ENCODE results near the gene AIP. TPM values are rescaled to one million over a fixed set of nuclear protein-coding genes. Genes with fewer than 3 reads are reported as not detected.

The AIP gene
- total and polyA plus RNA-seq, 2 of the 8 experiments (the other 6 are each of a cell fraction or from before 2014, with no cell fraction given), result 29.8 to 54.4 TPM

DNA sequence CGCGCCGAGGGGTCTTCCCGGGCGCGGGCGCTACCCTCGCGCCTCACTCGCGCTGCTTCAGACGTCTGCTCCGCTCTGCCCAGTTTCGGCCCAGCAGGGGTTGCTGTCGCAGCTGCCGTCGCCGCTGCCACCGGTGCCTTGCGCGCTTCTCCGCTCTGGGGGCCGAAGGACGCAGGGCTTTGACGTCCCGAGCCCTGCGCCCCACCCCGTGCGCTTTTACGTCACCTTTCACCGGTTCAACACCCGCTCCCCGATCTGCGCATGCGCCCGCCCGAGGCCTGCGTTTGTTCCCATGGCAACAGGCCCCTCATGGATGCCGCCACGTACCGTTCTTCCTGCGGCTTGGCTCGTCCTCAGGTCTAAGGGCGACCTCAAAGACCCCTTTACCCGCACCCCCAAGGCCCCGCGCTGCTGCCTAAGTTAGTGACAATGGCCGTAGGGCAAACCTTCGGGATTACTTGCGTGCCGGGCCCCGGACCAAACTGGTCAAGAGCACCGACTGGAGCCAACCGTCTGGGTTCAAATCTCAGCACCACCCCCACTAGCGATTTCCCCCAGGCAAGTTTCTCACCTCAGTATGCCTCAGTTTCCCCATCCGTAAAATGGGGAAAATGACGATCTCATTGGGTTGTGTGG lies 25.8 kb downstream of the AIP start (continued):
- TF ChIP-seq RFX5 (IDR thresholded peaks at IDR 0.05; ENCODE audit: borderline replicate concordance, low read depth, low read length) (no peak; the same call in 1 of the 2 replicates), TBP (IDR thresholded peaks at IDR 0.05; ENCODE audit: low read depth, low read length) (no peak), ZNF274 (IDR thresholded peaks at IDR 0.05; ENCODE audit: borderline replicate concordance, extremely low read depth, low read length) (no peak), SP1 (IDR thresholded peaks at IDR 0.05; ENCODE audit: low read depth, low read length) (no peak), CHD2 (IDR thresholded peaks at IDR 0.05; ENCODE audit: low read length) (no peak), TAF7 (optimal IDR thresholded peaks at IDR 0.05; ENCODE audit: borderline replicate concordance, low read depth, low read length) (no peak)
- TF ChIP-seq, protein P1, sequence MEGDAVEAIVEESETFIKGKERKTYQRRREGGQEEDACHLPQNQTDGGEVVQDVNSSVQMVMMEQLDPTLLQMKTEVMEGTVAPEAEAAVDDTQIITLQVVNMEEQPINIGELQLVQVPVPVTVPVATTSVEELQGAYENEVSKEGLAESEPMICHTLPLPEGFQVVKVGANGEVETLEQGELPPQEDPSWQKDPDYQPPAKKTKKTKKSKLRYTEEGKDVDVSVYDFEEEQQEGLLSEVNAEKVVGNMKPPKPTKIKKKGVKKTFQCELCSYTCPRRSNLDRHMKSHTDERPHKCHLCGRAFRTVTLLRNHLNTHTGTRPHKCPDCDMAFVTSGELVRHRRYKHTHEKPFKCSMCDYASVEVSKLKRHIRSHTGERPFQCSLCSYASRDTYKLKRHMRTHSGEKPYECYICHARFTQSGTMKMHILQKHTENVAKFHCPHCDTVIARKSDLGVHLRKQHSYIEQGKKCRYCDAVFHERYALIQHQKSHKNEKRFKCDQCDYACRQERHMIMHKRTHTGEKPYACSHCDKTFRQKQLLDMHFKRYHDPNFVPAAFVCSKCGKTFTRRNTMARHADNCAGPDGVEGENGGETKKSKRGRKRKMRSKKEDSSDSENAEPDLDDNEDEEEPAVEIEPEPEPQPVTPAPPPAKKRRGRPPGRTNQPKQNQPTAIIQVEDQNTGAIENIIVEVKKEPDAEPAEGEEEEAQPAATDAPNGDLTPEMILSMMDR (IDR thresholded peaks at IDR 0.05; ENCODE audit: control extremely low read depth in 1 of 3, insufficient read depth in 1 of 3, low read depth in 1 of 3, low read length in 3 of 3), result no peak
- TF ChIP-seq, protein P2, sequence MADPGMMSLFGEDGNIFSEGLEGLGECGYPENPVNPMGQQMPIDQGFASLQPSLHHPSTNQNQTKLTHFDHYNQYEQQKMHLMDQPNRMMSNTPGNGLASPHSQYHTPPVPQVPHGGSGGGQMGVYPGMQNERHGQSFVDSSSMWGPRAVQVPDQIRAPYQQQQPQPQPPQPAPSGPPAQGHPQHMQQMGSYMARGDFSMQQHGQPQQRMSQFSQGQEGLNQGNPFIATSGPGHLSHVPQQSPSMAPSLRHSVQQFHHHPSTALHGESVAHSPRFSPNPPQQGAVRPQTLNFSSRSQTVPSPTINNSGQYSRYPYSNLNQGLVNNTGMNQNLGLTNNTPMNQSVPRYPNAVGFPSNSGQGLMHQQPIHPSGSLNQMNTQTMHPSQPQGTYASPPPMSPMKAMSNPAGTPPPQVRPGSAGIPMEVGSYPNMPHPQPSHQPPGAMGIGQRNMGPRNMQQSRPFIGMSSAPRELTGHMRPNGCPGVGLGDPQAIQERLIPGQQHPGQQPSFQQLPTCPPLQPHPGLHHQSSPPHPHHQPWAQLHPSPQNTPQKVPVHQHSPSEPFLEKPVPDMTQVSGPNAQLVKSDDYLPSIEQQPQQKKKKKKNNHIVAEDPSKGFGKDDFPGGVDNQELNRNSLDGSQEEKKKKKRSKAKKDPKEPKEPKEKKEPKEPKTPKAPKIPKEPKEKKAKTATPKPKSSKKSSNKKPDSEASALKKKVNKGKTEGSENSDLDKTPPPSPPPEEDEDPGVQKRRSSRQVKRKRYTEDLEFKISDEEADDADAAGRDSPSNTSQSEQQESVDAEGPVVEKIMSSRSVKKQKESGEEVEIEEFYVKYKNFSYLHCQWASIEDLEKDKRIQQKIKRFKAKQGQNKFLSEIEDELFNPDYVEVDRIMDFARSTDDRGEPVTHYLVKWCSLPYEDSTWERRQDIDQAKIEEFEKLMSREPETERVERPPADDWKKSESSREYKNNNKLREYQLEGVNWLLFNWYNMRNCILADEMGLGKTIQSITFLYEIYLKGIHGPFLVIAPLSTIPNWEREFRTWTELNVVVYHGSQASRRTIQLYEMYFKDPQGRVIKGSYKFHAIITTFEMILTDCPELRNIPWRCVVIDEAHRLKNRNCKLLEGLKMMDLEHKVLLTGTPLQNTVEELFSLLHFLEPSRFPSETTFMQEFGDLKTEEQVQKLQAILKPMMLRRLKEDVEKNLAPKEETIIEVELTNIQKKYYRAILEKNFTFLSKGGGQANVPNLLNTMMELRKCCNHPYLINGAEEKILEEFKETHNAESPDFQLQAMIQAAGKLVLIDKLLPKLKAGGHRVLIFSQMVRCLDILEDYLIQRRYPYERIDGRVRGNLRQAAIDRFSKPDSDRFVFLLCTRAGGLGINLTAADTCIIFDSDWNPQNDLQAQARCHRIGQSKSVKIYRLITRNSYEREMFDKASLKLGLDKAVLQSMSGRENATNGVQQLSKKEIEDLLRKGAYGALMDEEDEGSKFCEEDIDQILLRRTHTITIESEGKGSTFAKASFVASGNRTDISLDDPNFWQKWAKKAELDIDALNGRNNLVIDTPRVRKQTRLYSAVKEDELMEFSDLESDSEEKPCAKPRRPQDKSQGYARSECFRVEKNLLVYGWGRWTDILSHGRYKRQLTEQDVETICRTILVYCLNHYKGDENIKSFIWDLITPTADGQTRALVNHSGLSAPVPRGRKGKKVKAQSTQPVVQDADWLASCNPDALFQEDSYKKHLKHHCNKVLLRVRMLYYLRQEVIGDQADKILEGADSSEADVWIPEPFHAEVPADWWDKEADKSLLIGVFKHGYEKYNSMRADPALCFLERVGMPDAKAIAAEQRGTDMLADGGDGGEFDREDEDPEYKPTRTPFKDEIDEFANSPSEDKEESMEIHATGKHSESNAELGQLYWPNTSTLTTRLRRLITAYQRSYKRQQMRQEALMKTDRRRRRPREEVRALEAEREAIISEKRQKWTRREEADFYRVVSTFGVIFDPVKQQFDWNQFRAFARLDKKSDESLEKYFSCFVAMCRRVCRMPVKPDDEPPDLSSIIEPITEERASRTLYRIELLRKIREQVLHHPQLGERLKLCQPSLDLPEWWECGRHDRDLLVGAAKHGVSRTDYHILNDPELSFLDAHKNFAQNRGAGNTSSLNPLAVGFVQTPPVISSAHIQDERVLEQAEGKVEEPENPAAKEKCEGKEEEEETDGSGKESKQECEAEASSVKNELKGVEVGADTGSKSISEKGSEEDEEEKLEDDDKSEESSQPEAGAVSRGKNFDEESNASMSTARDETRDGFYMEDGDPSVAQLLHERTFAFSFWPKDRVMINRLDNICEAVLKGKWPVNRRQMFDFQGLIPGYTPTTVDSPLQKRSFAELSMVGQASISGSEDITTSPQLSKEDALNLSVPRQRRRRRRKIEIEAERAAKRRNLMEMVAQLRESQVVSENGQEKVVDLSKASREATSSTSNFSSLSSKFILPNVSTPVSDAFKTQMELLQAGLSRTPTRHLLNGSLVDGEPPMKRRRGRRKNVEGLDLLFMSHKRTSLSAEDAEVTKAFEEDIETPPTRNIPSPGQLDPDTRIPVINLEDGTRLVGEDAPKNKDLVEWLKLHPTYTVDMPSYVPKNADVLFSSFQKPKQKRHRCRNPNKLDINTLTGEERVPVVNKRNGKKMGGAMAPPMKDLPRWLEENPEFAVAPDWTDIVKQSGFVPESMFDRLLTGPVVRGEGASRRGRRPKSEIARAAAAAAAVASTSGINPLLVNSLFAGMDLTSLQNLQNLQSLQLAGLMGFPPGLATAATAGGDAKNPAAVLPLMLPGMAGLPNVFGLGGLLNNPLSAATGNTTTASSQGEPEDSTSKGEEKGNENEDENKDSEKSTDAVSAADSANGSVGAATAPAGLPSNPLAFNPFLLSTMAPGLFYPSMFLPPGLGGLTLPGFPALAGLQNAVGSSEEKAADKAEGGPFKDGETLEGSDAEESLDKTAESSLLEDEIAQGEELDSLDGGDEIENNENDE (IDR thresholded peaks at IDR 0.05; ENCODE audit: insufficient replicate concordance, low read length), result no peak

All from H1 (cell line).